GM12878 (cell line): Measurements from ENCODE around the gene PPM1A. TPM values are rescaled to one million over a fixed set of nuclear protein-coding genes. Genes with fewer than 3 reads are reported as not detected.
A peak's percentile ranks its signal among the peaks of the same experiment; 100 is the strongest.

ENCODE experiments used
- CBFB ChIP-seq: IDR thresholded peaks from 2 replicates; pipeline ENCODE4 v1.6.1; 2016; ENCODE audit warnings: antibody characterized with exemption, low read depth
- CHD1 ChIP-seq: IDR thresholded peaks from 2 replicates; pipeline ENCODE4 v1.6.1; 2012; ENCODE audit warnings: low read depth, low read length, improper control_type of control experiment
- CUX1 ChIP-seq: IDR thresholded peaks from 2 replicates; pipeline ENCODE4 v1.6.1; 2012; ENCODE audit warnings: improper control_type of control experiment, low read depth, low read length; ENCODE audit not compliant: insufficient replicate concordance
- EGR1 ChIP-seq, 2 experiments: IDR thresholded peaks; 1 replicate in 1 of 2; 2 replicates in 1 of 2; pipeline ENCODE4 v1.6.1; 2011 to 2012; ENCODE audit warnings: low read depth in 2 of 2, low read length in 2 of 2, borderline replicate concordance in 1 of 2, mild to moderate bottlenecking in 1 of 2, moderate library complexity in 1 of 2
- ELK1 ChIP-seq: IDR thresholded peaks from 2 replicates; pipeline ENCODE4 v1.6.1; 2012; ENCODE audit warnings: low read depth, low read length, improper control_type of control experiment
- FOS ChIP-seq: IDR thresholded peaks from 3 replicates; pipeline ENCODE4 v1.6.1; 2011; ENCODE audit warnings: borderline replicate concordance; ENCODE audit not compliant: insufficient read length; ENCODE audit errors: extremely low read depth
- IKZF1 ChIP-seq: fragments of 450-650 bp; conservative IDR thresholded peaks from 2 replicates; pipeline ENCODE4 v1.6.1; 2017; ENCODE audit warnings: antibody characterized with exemption, mild to moderate bottlenecking
- MAX ChIP-seq: IDR thresholded peaks from 2 replicates; pipeline ENCODE4 v1.6.1; 2012; ENCODE audit warnings: low read depth, low read length, improper control_type of control experiment
- MEF2B ChIP-seq: fragments of 450-650 bp; IDR thresholded peaks from 2 replicates; pipeline ENCODE4 v1.6.1; 2018; ENCODE audit warnings: mild to moderate bottlenecking, moderate library complexity; ENCODE audit not compliant: partially characterized antibody, poor library complexity, severe bottlenecking
- MLLT1 ChIP-seq: fragments of 450-650 bp; IDR thresholded peaks from 2 replicates; pipeline ENCODE4 v1.6.1; 2016; ENCODE audit warnings: mild to moderate bottlenecking
- NBN ChIP-seq: fragments of 450-650 bp; IDR thresholded peaks from 2 replicates; pipeline ENCODE4 v1.6.1; 2016
- NFYA ChIP-seq: IDR thresholded peaks from 2 replicates; pipeline ENCODE4 v1.6.1; 2011; ENCODE audit warnings: low read depth, mild to moderate bottlenecking, low read length, improper control_type of control experiment, borderline replicate concordance
- NR2C2 ChIP-seq: IDR thresholded peaks from 2 replicates; pipeline ENCODE4 v1.6.1; 2011; ENCODE audit warnings: borderline replicate concordance, low read depth; ENCODE audit not compliant: control insufficient read depth, insufficient read length
- SIX5 ChIP-seq: IDR thresholded peaks from 2 replicates; pipeline ENCODE4 v1.6.1; 2011; ENCODE audit warnings: mild to moderate bottlenecking, low read depth, low read length, moderate library complexity; ENCODE audit not compliant: severe bottlenecking
- SPI1 ChIP-seq: IDR thresholded peaks from 2 replicates; pipeline ENCODE4 v1.6.1; 2011; ENCODE audit warnings: low read depth, mild to moderate bottlenecking, low read length, moderate library complexity, borderline replicate concordance; ENCODE audit not compliant: insufficient read depth
- STAT3 ChIP-seq: IDR thresholded peaks from 2 replicates; pipeline ENCODE4 v1.6.1; 2011; ENCODE audit warnings: low read depth, low read length, improper control_type of control experiment
- SUZ12 ChIP-seq: fragments of 200-600 bp; sonication (generic); IDR thresholded peaks from one replicate; pipeline ENCODE4 v1.6.1; 2018; ENCODE audit warnings: antibody characterized with exemption, mild to moderate bottlenecking; ENCODE audit not compliant: unreplicated experiment
- TCF7 ChIP-seq: IDR thresholded peaks from 2 replicates; pipeline ENCODE4 v1.6.1; 2014; ENCODE audit warnings: antibody characterized with exemption, borderline replicate concordance
- YY1 ChIP-seq: IDR thresholded peaks from 2 replicates; pipeline ENCODE4 v1.6.1; 2011; ENCODE audit warnings: low read depth, mild to moderate bottlenecking, low read length
- ZBED1 ChIP-seq: IDR thresholded peaks from 2 replicates; pipeline ENCODE4 v1.6.1; 2016; ENCODE audit warnings: borderline replicate concordance
- ZNF207 ChIP-seq: fragments of 450-650 bp; IDR thresholded peaks from 2 replicates; pipeline ENCODE4 v1.6.1; 2014; ENCODE audit warnings: antibody characterized with exemption, mild to moderate bottlenecking, borderline replicate concordance
- ZZZ3 ChIP-seq: IDR thresholded peaks from 2 replicates; pipeline ENCODE4 v1.6.1; 2011; ENCODE audit warnings: low read depth; ENCODE audit not compliant: control insufficient read depth, insufficient read length
- polyA plus RNA-seq, 11 experiments: library from polyadenylated mRNA; depleted of rRNA in 4 of 11; unstranded in 6 of 11; stranded (reverse) in 5 of 11; fragments of >200 nt; fragmentation: Nextera tagmentation in 4 of 11; fragmentation: Illumina TruSeq in 1 of 11; extraction: Ambion mirVana in 4 of 11; extraction: Trizol in 1 of 11; gene quantifications; 1 replicate in 1 of 11; 2 replicates in 10 of 11; pipeline versions ENCODE4 v1.2.1 to v1.2.3, GENCODE V29; 2011 to 2016; ENCODE audit warnings: inconsistent platforms in 2 of 11, missing spikeins in 2 of 11, low read depth in 1 of 11
- total RNA-seq, 4 experiments: library from RNA; depleted of rRNA in 3 of 4; stranded (reverse); fragments of >200 nt in 3 of 4; fragmentation: Illumina TruSeq in 1 of 4; extraction: Trizol in 1 of 4; gene quantifications; 2 replicates each; pipeline versions ENCODE4 v1.2.1 to v1.2.3, GENCODE V29; 2013 to 2021

The PPM1A gene
- total and polyA plus RNA-seq, 10 of the 15 experiments (the other 5 are each of a cell fraction or from before 2014, with no cell fraction given), result 16.8 to 124 (median 47.0) TPM

- TF ChIP-seq CUX1, result no peak
- TF ChIP-seq NFYA, result no peak
- TF ChIP-seq MEF2B, result peak; percentile 99
- no peak for TF ChIP-seq CBFB
- no peak for TF ChIP-seq FOS
- no peak for TF ChIP-seq YY1
- TF ChIP-seq EGR1 (IDR thresholded peaks at IDR 0.05; ENCODE audit: borderline replicate concordance in 1 of 2, low read depth in 2 of 2, low read length in 2 of 2), result no peak
- TF ChIP-seq MLLT1, result no peak
- no peak for TF ChIP-seq ZZZ3
- TF ChIP-seq SIX5, result no peak
- TF ChIP-seq IKZF1, result peak; percentile 69
- no peak for TF ChIP-seq ZBED1
- no peak for TF ChIP-seq ZNF207
- TF ChIP-seq STAT3, result no peak
- TF ChIP-seq NBN, result no peak
- no peak for TF ChIP-seq SPI1
- TF ChIP-seq TCF7, result no peak
- TF ChIP-seq MAX, result no peak
- TF ChIP-seq ELK1, result no peak
- no peak for TF ChIP-seq NR2C2
- no peak for TF ChIP-seq SUZ12
- no peak for TF ChIP-seq CHD1
Observed at GRCh38 chr14:60220084-60220483, 28.9 kb upstream of the PPM1A start (continued).
